Right lobe of liver (tissue), 6 donors: ENCODE results near the gene SALL1. TPM values are rescaled to one million over a fixed set of nuclear protein-coding genes. Genes with fewer than 3 reads are reported as not detected.
A peak's percentile ranks its signal among the peaks of the same experiment; 100 is the strongest.

Experiments
- ATAC-seq, 4 donors: fragments of 200-7000 bp; cut with Tn5 transposase; one replicate each; pipeline ENCODE4 v1.9.1; 2020; ENCODE audit warnings: mild to moderate bottlenecking in 4 of 4, moderate library complexity in 4 of 4
- DNase-seq, 3 donors: peaks; one replicate each; pipeline ENCODE4 v3.0.0-alpha.2; 2020
- H3K27ac ChIP-seq, 3 donors: fragments of 200-600 bp; one replicate each; pipeline ENCODE4 v1.8.0; 2022
- H3K27me3 ChIP-seq, 2 donors: fragments of 200-600 bp; one replicate each; pipeline ENCODE4 v1.8.0; 2022
- H3K36me3 ChIP-seq, 4 donors: fragments of 200-600 bp; sonication (generic) in 1 of 4; one replicate each; pipeline versions ENCODE4 v1.5.1 to v1.8.0; 2017 to 2022; ENCODE audit warnings: control low read depth in 1 of 4
- H3K4me1 ChIP-seq, 4 donors: fragments of 200-600 bp; sonication (generic) in 1 of 4; one replicate each; pipeline versions ENCODE4 v1.5.1 to v1.8.0; 2017 to 2022; ENCODE audit warnings: control low read depth in 1 of 4
- H3K4me3 ChIP-seq, 3 donors: fragments of 200-600 bp; one replicate each; pipeline ENCODE4 v1.8.0; 2022
- H3K9me3 ChIP-seq, 4 donors: fragments of 200-600 bp; sonication (generic) in 1 of 4; one replicate each; pipeline versions ENCODE4 v1.5.1 to v1.8.0; 2017 to 2022; ENCODE audit warnings: control low read depth in 1 of 4
- POLR2A ChIP-seq: fragments of 450-650 bp; IDR thresholded peaks from one replicate; pipeline ENCODE4 v1.6.1; 2017; ENCODE audit warnings: antibody characterized with exemption, mild to moderate bottlenecking
- WGBS: methylation state at CpG from one replicate; pipeline ENCODE4 v1.1.6; 2018; ENCODE audit warnings: low coverage, low lambda C conversion rate; ENCODE audit not compliant: insufficient coverage; ENCODE audit errors: missing lambda C conversion rate; 5-methylcytosine and 5-hydroxymethylcytosine counted together
- intact Hi-C, 2 donors: fragments of 100-400 bp; cut with DNase I; formaldehyde crosslinking; loops; one replicate each; pipeline versions ENCODE4 v1.11.2 to v1.14.1; 2022
- total RNA-seq, 6 experiments: library from RNA; depleted of rRNA in 2 of 6; stranded (reverse); fragments of >200 nt in 2 of 6; fragmentation: NEBNext Ultra II Directional in 3 of 6; extraction: Animal tissue kit (Norgen Biotek cat#: 25700) in 3 of 6; gene quantifications; one replicate each; pipeline versions ENCODE4 v1.1.0 to v1.2.4, GENCODE V29; 2016 to 2023
- TF ChIP-seq, protein P1 (sequence below), 4 donors: fragments of 200-600 bp in 3 of 4; fragments of 450-650 bp in 1 of 4; IDR thresholded peaks; one replicate each; pipeline versions ENCODE4 v1.5.1 to v1.8.0; 2016 to 2022; ENCODE audit warnings: antibody characterized with exemption in 4 of 4, mild to moderate bottlenecking in 2 of 4
- donor health status: DM: no; HTN: yes; CAD: no.
- donor health status: DM: no; HTN: no; CAD: no.
- donor health status: DM: no; HTN: no; CAD: no.
- donor health status: DM: no; HTN: yes; CAD: no.
- donor health status: DM: no; HTN: yes; CAD: no.

Gene SALL1
- total RNA-seq, 6 experiments from 2014 or later = 22.9 to 30.1 (median 26.4) TPM

DNA sequence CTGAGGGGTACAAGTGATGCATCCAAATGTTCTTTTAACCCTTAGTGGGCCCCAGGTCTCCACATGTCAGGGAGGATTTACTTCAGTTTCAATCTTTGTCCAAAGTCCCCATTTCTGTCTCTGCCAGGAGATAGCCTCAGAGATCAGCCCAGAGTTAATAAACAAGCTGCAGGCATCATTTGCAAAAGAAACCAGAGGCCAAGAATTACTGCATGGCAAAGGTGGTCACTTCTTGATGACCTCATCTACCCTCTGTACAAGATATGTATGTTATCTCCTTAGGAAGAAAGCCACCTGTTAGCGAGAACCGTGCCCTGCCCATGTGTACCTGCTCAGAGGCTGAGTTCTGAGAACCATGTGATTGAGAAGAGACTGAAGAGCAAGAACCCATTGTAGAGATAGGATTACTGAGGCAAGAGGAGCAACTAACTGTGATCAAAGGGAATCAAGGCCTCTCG, 40.3 kb downstream of the SALL1 start:
- intact Hi-C loops = no loop called here
- Histone ChIP-seq H3K9me3 (no peaks in the 10 kb centered on the region), H3K4me1 (peaks cover 0 to 65% (median 22%) of the 10 kb centered on the region in 4 donors), H3K27ac (peak overlapping the region; percentile 51 to 71 (median 62)), H3K27me3 (no peaks in the 10 kb centered on the region), H3K36me3 (no peaks in the 10 kb centered on the region), H3K4me3 (no peak overlapping the region)
- TF ChIP-seq, protein P1, sequence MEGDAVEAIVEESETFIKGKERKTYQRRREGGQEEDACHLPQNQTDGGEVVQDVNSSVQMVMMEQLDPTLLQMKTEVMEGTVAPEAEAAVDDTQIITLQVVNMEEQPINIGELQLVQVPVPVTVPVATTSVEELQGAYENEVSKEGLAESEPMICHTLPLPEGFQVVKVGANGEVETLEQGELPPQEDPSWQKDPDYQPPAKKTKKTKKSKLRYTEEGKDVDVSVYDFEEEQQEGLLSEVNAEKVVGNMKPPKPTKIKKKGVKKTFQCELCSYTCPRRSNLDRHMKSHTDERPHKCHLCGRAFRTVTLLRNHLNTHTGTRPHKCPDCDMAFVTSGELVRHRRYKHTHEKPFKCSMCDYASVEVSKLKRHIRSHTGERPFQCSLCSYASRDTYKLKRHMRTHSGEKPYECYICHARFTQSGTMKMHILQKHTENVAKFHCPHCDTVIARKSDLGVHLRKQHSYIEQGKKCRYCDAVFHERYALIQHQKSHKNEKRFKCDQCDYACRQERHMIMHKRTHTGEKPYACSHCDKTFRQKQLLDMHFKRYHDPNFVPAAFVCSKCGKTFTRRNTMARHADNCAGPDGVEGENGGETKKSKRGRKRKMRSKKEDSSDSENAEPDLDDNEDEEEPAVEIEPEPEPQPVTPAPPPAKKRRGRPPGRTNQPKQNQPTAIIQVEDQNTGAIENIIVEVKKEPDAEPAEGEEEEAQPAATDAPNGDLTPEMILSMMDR (IDR thresholded peaks at IDR 0.05) = no peak
- no peak for TF ChIP-seq POLR2A
- 42% methylated on average over 3 of the region's 3 CpGs for WGBS
- DNase-seq (no peak), ATAC-seq (peak; percentile 29 to 45 (median 34))

DNA sequence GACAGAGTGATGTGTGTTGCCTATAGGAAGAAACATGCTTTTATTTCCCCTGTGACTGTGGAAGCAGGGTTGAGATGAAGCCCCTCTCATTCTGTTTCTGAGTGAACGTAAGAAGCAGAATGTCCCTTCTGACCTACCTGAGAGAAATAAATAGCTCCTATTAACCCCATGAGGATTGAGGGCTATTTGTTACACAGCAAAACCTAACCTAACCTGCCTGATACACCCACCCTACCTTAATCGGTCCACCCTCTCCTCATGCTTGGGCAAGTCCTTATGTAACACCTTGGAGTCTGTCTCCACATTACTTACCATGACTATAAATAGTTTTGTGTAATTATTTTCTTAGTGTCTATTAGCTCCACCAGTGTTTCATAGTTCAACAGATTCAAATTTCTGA, 41.9 kb downstream of the SALL1 start:
- Histone ChIP-seq H3K9me3 (no peaks in the 10 kb centered on the region), H3K4me1 (peaks cover 0 to 53% (median 22%) of the 10 kb centered on the region in 4 donors), H3K4me3 (no peak overlapping the region), H3K27me3 (no peaks in the 10 kb centered on the region), H3K27ac (peak overlapping the region in 1 of 3 donors; percentile 71), H3K36me3 (no peaks in the 10 kb centered on the region)
- no peak for ATAC-seq
- intact Hi-C loops = no loop called here
- no CpG with 5 or more reads among the region's 2 CpGs for WGBS
- TF ChIP-seq POLR2A = no peak
- TF ChIP-seq, protein P1 (IDR thresholded peaks at IDR 0.05) = no peak
- DNase-seq = no peak

DNA sequence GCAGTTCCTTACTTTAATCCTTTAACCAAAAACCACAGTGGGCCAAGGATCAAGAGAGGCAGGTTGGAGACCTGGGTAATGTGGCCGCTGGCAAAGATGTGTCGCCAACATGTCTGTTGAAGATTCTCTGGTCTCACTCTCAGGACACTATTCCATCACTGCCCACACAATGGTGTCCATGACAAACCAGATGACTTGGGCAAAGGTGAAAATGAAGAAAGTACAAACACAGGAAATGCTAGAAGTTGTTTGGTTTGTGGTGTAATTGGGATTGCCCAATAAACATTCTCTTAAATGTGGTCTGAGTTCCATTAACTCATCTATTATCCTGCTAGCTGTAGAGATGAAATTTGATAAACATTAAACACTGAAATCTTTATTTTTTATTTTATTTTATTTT, 43.3 kb downstream of the SALL1 start:
- no peak overlapping the region for H3K4me3 ChIP-seq
- no peaks in the 10 kb centered on the region for H3K9me3 ChIP-seq
- DNase-seq (no peak), ATAC-seq (peak; percentile 71 to 89 (median 78))
- H3K27ac ChIP-seq = peak overlapping the region; percentile 31 to 68 (median 48)
- TF ChIP-seq, protein P1 (IDR thresholded peaks at IDR 0.05) = no peak
- peak; percentile 58 for TF ChIP-seq POLR2A
- intact Hi-C loops = no loop called here
- H3K27me3 ChIP-seq = no peaks in the 10 kb centered on the region
- 36% methylated on average over 2 of the region's 2 CpGs for WGBS
- peaks cover 0 to 45% (median 22%) of the 10 kb centered on the region in 4 donors for H3K4me1 ChIP-seq
- H3K36me3 ChIP-seq = no peaks in the 10 kb centered on the region

DNA sequence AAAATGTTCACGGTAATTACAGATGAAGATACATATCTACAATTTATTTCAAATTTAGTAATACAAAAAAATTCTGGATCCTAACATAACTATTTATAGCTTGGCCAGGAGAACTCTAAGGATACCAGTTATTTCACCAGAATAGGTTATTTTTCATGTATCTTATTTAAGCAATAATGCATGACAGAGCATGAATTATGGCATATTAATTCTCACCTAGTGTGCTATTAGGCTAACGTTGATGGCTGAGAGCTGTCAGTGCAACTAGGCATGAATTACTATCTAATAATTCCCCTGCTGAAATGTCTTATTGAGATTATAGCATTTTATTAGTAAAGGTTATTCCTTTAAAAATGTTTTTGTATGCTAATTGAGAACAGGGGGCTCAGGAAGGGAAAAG, 44.5 kb downstream of the SALL1 start:
- intact Hi-C loops = no loop called here
- no peak for ATAC-seq

More for the DNA sequence above, 44.5 kb downstream of the SALL1 start:
- peaks cover 0 to 36% (median 17%) of the 10 kb centered on the region in 4 donors for H3K4me1 ChIP-seq
- H3K9me3 ChIP-seq = no peaks in the 10 kb centered on the region
- no peak overlapping the region for H3K4me3 ChIP-seq
- H3K27ac ChIP-seq = no peak overlapping the region
- no peaks in the 10 kb centered on the region for H3K27me3 ChIP-seq
- WGBS = 80% methylated on average over 2 of the region's 2 CpGs
- DNase-seq = no peak
- no peaks in the 10 kb centered on the region for H3K36me3 ChIP-seq
- TF ChIP-seq POLR2A = no peak
- TF ChIP-seq, protein P1 (IDR thresholded peaks at IDR 0.05) = no peak
